Measurements from ENCODE around the gene RARS2. TPM values are rescaled to one million over a fixed set of nuclear protein-coding genes. Genes with fewer than 3 reads are reported as not detected.
"Not testable (repeated sequence)": the region's sequence is repeated elsewhere in the genome, so short reads cannot be mapped to it uniquely, and the experiment has no call there.

Gene RARS2
- total RNA-seq, 1 experiment from 2014 or later = 47.2 TPM

- no peak for DNase-seq (ENCODE audit: low spot score)
- ChIA-PET POLR2A (ENCODE audit: low non-redundant PET) (no interaction called here), CTCF (no interaction called here)
- Histone ChIP-seq H3K36me3 (ENCODE audit: insufficient read depth, low read length, poor library complexity, severe bottlenecking) (peaks cover 7% of the 10 kb centered on the region), H3K4me3 (ENCODE audit: low read depth, low read length, poor library complexity, severe bottlenecking) (no peak overlapping the region), H3K27ac (ENCODE audit: low read depth, low read length, poor library complexity, severe bottlenecking) (no peak overlapping the region), H3K9me3 (ENCODE audit: low read depth, low read length, poor library complexity, severe bottlenecking) (no peaks in the 10 kb centered on the region), H3K27me3 (replicated peaks; ENCODE audit: insufficient read depth, low read depth, low read length, poor library complexity) (no peaks in the 10 kb centered on the region), H3K4me1 (ENCODE audit: insufficient read depth, low read length, poor library complexity, severe bottlenecking) (no peaks in the 10 kb centered on the region)
- TF ChIP-seq CTCF (conservative IDR thresholded peaks at IDR 0.05; ENCODE audit: low read depth, low read length) (no peak), EZH2 (IDR thresholded peaks at IDR 0.05; ENCODE audit: borderline replicate concordance, low read depth, low read length, poor library complexity, severe bottlenecking) (no peak)
- BruUV-seq (replicated peaks) = no TSS peak
- intact Hi-C loops (cut with micrococcal nuclease; ENCODE audit: unreplicated experiment) = no loop called here
These were observed 27.6 kb upstream of the RARS2 start for GRCh38 chr6:87617405-87617804.

GRCh38 chr6:87613018-87613417 is 23.2 kb upstream of the RARS2 start:
- intact Hi-C loops (cut with micrococcal nuclease; ENCODE audit: unreplicated experiment); H3K27me3 ChIP-seq (replicated peaks; ENCODE audit: insufficient read depth, low read depth, low read length, poor library complexity); DNase-seq (ENCODE audit: low spot score); BruUV-seq (replicated peaks); H3K4me3 ChIP-seq (ENCODE audit: low read depth, low read length, poor library complexity, severe bottlenecking); CTCF ChIA-PET; H3K27ac ChIP-seq (ENCODE audit: low read depth, low read length, poor library complexity, severe bottlenecking); POLR2A ChIA-PET (ENCODE audit: low non-redundant PET); H3K4me1 ChIP-seq (ENCODE audit: insufficient read depth, low read length, poor library complexity, severe bottlenecking); H3K9me3 ChIP-seq (ENCODE audit: low read depth, low read length, poor library complexity, severe bottlenecking): not testable (repeated sequence)
- H3K36me3 ChIP-seq (ENCODE audit: insufficient read depth, low read length, poor library complexity, severe bottlenecking) = peaks cover 27% of the 10 kb centered on the region

GRCh38 chr6:87608802-87609201 is 19.0 kb upstream of the RARS2 start:
- ChIA-PET POLR2A (ENCODE audit: low non-redundant PET) (no interaction called here), CTCF (no interaction called here)
- Histone ChIP-seq H3K27me3 (replicated peaks; ENCODE audit: insufficient read depth, low read depth, low read length, poor library complexity) (no peaks in the 10 kb centered on the region), H3K36me3 (ENCODE audit: insufficient read depth, low read length, poor library complexity, severe bottlenecking) (peaks cover 31% of the 10 kb centered on the region), H3K27ac (ENCODE audit: low read depth, low read length, poor library complexity, severe bottlenecking) (no peak overlapping the region), H3K4me3 (ENCODE audit: low read depth, low read length, poor library complexity, severe bottlenecking) (no peak overlapping the region), H3K9me3 (ENCODE audit: low read depth, low read length, poor library complexity, severe bottlenecking) (no peaks in the 10 kb centered on the region), H3K4me1 (ENCODE audit: insufficient read depth, low read length, poor library complexity, severe bottlenecking) (no peaks in the 10 kb centered on the region)
- DNase-seq (ENCODE audit: low spot score) = no peak
- intact Hi-C loops (cut with micrococcal nuclease; ENCODE audit: unreplicated experiment) = no loop called here
- no peak for TF ChIP-seq EZH2 (IDR thresholded peaks at IDR 0.05; ENCODE audit: borderline replicate concordance, low read depth, low read length, poor library complexity, severe bottlenecking)
- TF ChIP-seq CTCF (conservative IDR thresholded peaks at IDR 0.05; ENCODE audit: low read depth, low read length) = no peak
- BruUV-seq (replicated peaks) = no TSS peak

- DNase-seq (ENCODE audit: low spot score) = no peak
- Histone ChIP-seq H3K4me1 (ENCODE audit: insufficient read depth, low read length, poor library complexity, severe bottlenecking) (no peaks in the 10 kb centered on the region), H3K27me3 (replicated peaks; ENCODE audit: insufficient read depth, low read depth, low read length, poor library complexity) (no peaks in the 10 kb centered on the region), H3K27ac (ENCODE audit: low read depth, low read length, poor library complexity, severe bottlenecking) (no peak overlapping the region), H3K4me3 (ENCODE audit: low read depth, low read length, poor library complexity, severe bottlenecking) (no peak overlapping the region), H3K9me3 (ENCODE audit: low read depth, low read length, poor library complexity, severe bottlenecking) (no peaks in the 10 kb centered on the region), H3K36me3 (ENCODE audit: insufficient read depth, low read length, poor library complexity, severe bottlenecking) (peaks cover 19% of the 10 kb centered on the region)
- intact Hi-C loops (cut with micrococcal nuclease; ENCODE audit: unreplicated experiment) = no loop called here
- ChIA-PET CTCF (no interaction called here), POLR2A (ENCODE audit: low non-redundant PET) (no interaction called here)
- BruUV-seq (replicated peaks) = no TSS peak
- TF ChIP-seq EZH2 (IDR thresholded peaks at IDR 0.05; ENCODE audit: borderline replicate concordance, low read depth, low read length, poor library complexity, severe bottlenecking) (no peak), CTCF (conservative IDR thresholded peaks at IDR 0.05; ENCODE audit: low read depth, low read length) (no peak)
These were observed 16.4 kb upstream of the RARS2 start for GRCh38 chr6:87606199-87606598.
